GM23338 (cell line): Measurements from ENCODE around the gene LGALS9C. TPM values are rescaled to one million over a fixed set of nuclear protein-coding genes. Genes with fewer than 3 reads are reported as not detected.
A peak's percentile ranks its signal among the peaks of the same experiment; 100 is the strongest.
"Not testable (repeated sequence)": the region's sequence is repeated elsewhere in the genome, so short reads cannot be mapped to it uniquely, and the experiment has no call there.

Experiments
- ATAC-seq: fragments of 200-7000 bp; cut with Tn5 transposase; 3 replicates; pipeline ENCODE4 v1.9.1; 2020
- DNase-seq: peaks from one replicate; pipeline ENCODE4 v3.0.0-alpha.2; 2015; ENCODE audit warnings: low spot score
- H2AFZ ChIP-seq: fragments of 200-600 bp; sonication (generic); 2 replicates; pipeline ENCODE4 v1.8.0; 2016; ENCODE audit warnings: antibody characterized with exemption, mild to moderate bottlenecking, moderate library complexity
- H3F3A ChIP-seq: fragments of 200-600 bp; sonication (generic); replicated peaks from 2 replicates; pipeline ENCODE4 v1.8.0; 2017; ENCODE audit warnings: antibody characterized with exemption, mixed run types, low read depth
- H3K27ac ChIP-seq: fragments of 200-600 bp; sonication (generic); 2 replicates; pipeline ENCODE4 v1.6.1; 2016; ENCODE audit warnings: low read depth
- H3K27me3 ChIP-seq: fragments of 200-600 bp; sonication (generic); 2 replicates; pipeline ENCODE4 v1.8.0; 2016; ENCODE audit warnings: mild to moderate bottlenecking, mixed run types, moderate library complexity; ENCODE audit not compliant: insufficient read depth
- H3K36me3 ChIP-seq: fragments of 200-600 bp; sonication (generic); 2 replicates; pipeline ENCODE4 v1.8.0; 2016; ENCODE audit warnings: mild to moderate bottlenecking; ENCODE audit not compliant: insufficient read depth
- H3K4me1 ChIP-seq: fragments of 200-600 bp; sonication (generic); 2 replicates; pipeline ENCODE4 v1.8.0; 2016; ENCODE audit warnings: mild to moderate bottlenecking, moderate library complexity; ENCODE audit not compliant: insufficient read depth
- H3K4me2 ChIP-seq: fragments of 200-600 bp; sonication (generic); 2 replicates; pipeline ENCODE4 v1.7.1; 2017; ENCODE audit warnings: mixed run types
- H3K4me3 ChIP-seq: fragments of 200-600 bp; sonication (generic); 2 replicates; pipeline ENCODE4 v1.6.1; 2016; ENCODE audit warnings: mixed run types
- H3K79me2 ChIP-seq: fragments of 200-600 bp; sonication (generic); replicated peaks from 2 replicates; pipeline ENCODE4 v1.8.0; 2017; ENCODE audit warnings: mild to moderate bottlenecking; ENCODE audit not compliant: insufficient read depth
- H3K9me2 ChIP-seq: fragments of 200-600 bp; sonication (generic); 2 replicates; pipeline ENCODE4 v1.8.0; 2017; ENCODE audit not compliant: insufficient read depth
- H4K20me1 ChIP-seq: fragments of 200-600 bp; sonication (generic); replicated peaks from 2 replicates; pipeline ENCODE4 v1.8.0; 2017; ENCODE audit warnings: mild to moderate bottlenecking; ENCODE audit not compliant: insufficient read depth
- H3K27ac Mint-ChIP-seq: 2 replicates; pipeline ENCODE4 v1.8.0; 2020; ENCODE audit warnings: inconsistent platforms, mild to moderate bottlenecking, moderate library complexity, mixed read lengths
- H3K27me3 Mint-ChIP-seq: 3 replicates; pipeline ENCODE4 v1.8.0; 2022; ENCODE audit warnings: low read depth, mild to moderate bottlenecking, moderate library complexity, mixed read lengths, inconsistent platforms; ENCODE audit not compliant: insufficient read depth, poor library complexity
- H3K36me3 Mint-ChIP-seq: 3 replicates; pipeline ENCODE4 v1.8.0; 2021; ENCODE audit warnings: low read depth, mild to moderate bottlenecking, inconsistent platforms, moderate library complexity, mixed read lengths
- H3K4me1 Mint-ChIP-seq: 3 replicates; pipeline ENCODE4 v1.8.0; 2020; ENCODE audit warnings: mild to moderate bottlenecking, inconsistent platforms, mixed read lengths
- H3K4me3 Mint-ChIP-seq: 3 replicates; pipeline ENCODE4 v1.8.0; 2021; ENCODE audit warnings: moderate library complexity, mild to moderate bottlenecking, inconsistent platforms, mixed read lengths
- H3K9me3 Mint-ChIP-seq: 3 replicates; pipeline ENCODE4 v1.8.0; 2020; ENCODE audit warnings: moderate library complexity, mild to moderate bottlenecking, inconsistent platforms, mixed read lengths
- polyA plus RNA-seq: library from polyadenylated mRNA; unstranded; fragments of >200 nt; fragmentation: Nextera tagmentation; extraction: Ambion mirVana; gene quantifications from 2 replicates; pipeline ENCODE4 v1.2.1, GENCODE V29; 2016
- total RNA-seq: library from RNA; depleted of rRNA; stranded (reverse); fragments of >200 nt; shearing (Covaris generic); gene quantifications from 2 replicates; pipeline ENCODE4 v1.2.3, GENCODE V29; 2014

The LGALS9C gene
- total and polyA plus RNA-seq, 2 experiments from 2014 or later: not detected

DNA sequence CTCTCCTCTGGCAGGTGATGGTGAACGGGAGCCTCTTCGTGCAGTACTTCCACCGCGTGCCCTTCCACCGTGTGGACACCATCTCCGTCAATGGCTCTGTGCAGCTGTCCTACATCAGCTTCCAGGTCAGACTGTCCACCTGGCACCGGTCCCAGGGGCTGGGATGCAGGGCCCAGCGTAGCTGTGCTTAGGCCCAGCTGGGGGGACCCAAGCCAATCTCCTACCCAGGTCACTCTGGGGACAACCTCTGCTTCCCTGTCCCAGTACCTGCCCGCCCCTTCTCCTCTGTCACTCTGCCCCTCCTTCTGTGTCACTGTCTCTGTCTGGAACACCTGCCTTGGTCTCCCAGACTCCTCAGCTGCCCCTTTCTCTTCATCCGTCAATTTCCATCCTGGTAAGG, 11.0 kb downstream of the LGALS9C start:
- H3K4me3 Mint-ChIP-seq, H3K9me2 ChIP-seq, H3K4me3 ChIP-seq, H3K27ac Mint-ChIP-seq, H3K4me1 Mint-ChIP-seq, H3F3A ChIP-seq, ATAC-seq, H3K27ac ChIP-seq, DNase-seq, H3K27me3 Mint-ChIP-seq, H3K27me3 ChIP-seq, H3K79me2 ChIP-seq, H3K4me1 ChIP-seq, H3K36me3 ChIP-seq, H3K4me2 ChIP-seq, H4K20me1 ChIP-seq, H3K9me3 Mint-ChIP-seq, H3K36me3 Mint-ChIP-seq, H2AFZ ChIP-seq: not testable (repeated sequence)

DNA sequence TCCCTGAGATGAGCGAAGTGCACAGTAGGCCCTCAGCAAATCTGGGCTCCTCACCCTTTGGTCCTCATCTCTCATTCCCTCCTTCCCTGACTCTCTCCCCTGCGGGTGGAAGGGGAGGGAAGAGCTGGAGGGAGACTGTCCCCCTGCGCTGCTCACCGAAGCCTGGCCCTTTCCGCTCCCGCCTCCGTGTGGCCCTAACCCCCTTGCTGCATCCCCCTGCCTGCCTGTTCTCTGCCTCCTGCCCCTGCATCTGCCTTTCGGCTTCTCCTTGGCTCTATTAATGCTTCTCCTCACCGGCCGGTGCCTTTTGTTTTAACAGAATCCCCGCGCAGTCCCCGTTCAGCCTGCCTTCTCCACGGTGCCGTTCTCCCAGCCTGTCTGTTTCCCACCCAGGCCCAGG, 12.0 kb downstream of the LGALS9C start:
- H3K4me2 ChIP-seq, H3K27me3 ChIP-seq, H3K4me3 Mint-ChIP-seq, H3K36me3 ChIP-seq, H3K4me1 Mint-ChIP-seq, H3K27ac ChIP-seq, H3K36me3 Mint-ChIP-seq, H3K4me3 ChIP-seq, H3K27me3 Mint-ChIP-seq, H3K4me1 ChIP-seq, H2AFZ ChIP-seq, H4K20me1 ChIP-seq, H3K79me2 ChIP-seq, H3K9me2 ChIP-seq, H3K9me3 Mint-ChIP-seq, H3K27ac Mint-ChIP-seq, H3F3A ChIP-seq: not testable (repeated sequence)
- ATAC-seq (peak; percentile 69), DNase-seq (peak; percentile 20)

GRCh38 chr17:18490016-18490415, 13.4 kb downstream of the LGALS9C start:
- not testable (repeated sequence) for H3K4me3 ChIP-seq, H3K4me2 ChIP-seq, H3K36me3 ChIP-seq, DNase-seq, H4K20me1 ChIP-seq, H3K4me1 ChIP-seq, H2AFZ ChIP-seq, H3K27me3 ChIP-seq, H3K27ac Mint-ChIP-seq, H3K9me3 Mint-ChIP-seq, H3F3A ChIP-seq, H3K4me3 Mint-ChIP-seq, H3K36me3 Mint-ChIP-seq, H3K27me3 Mint-ChIP-seq, ATAC-seq, H3K9me2 ChIP-seq, H3K27ac ChIP-seq, H3K4me1 Mint-ChIP-seq, H3K79me2 ChIP-seq

GRCh38 chr17:18492712-18493480, 16.3 kb downstream of the LGALS9C start:
- ATAC-seq: peak; percentile 26
- not testable (repeated sequence) for H3K4me2 ChIP-seq

DNA sequence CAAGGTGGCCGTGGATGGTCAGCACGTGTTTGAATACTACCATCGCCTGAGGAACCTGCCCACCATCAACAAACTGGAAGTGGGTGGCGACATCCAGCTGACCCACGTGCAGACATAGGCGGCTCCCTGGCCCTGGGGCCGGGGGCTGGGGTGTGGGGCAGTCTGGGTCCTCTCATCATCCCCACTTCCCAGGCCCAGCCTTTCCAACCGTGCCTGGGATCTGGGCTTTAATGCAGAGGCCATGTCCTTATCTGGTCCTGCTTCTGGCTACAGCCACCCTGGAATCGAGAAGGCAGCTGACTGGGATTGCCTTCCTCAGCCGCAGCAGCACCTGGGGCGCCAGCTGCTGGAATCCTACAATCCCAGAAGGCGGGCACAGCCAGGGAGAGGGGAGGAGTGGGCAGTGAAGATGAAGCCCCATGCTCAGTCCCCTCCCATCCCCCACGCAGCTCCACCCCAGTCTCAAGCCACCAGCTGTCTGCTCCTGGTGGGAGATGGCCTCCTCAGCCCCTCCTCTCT, 17.7 kb downstream of the LGALS9C start:
- H3K9me3 Mint-ChIP-seq, H3K27ac Mint-ChIP-seq, H3K27ac ChIP-seq, H3K4me2 ChIP-seq, H3K27me3 ChIP-seq, H3K36me3 Mint-ChIP-seq, ATAC-seq, H2AFZ ChIP-seq, H3K9me2 ChIP-seq, H3K4me3 Mint-ChIP-seq, H3K4me1 ChIP-seq, DNase-seq, H3F3A ChIP-seq, H3K4me3 ChIP-seq, H3K27me3 Mint-ChIP-seq, H4K20me1 ChIP-seq, H3K36me3 ChIP-seq, H3K79me2 ChIP-seq, H3K4me1 Mint-ChIP-seq: not testable (repeated sequence)

More at GRCh38 chr17:18492712-18493480, 16.3 kb downstream of the LGALS9C start:
- H3K4me3 ChIP-seq, H3K4me1 ChIP-seq, H4K20me1 ChIP-seq, DNase-seq, H2AFZ ChIP-seq, H3K27me3 ChIP-seq, H3K27ac ChIP-seq, H3K27me3 Mint-ChIP-seq, H3K9me3 Mint-ChIP-seq, H3F3A ChIP-seq, H3K36me3 ChIP-seq, H3K9me2 ChIP-seq, H3K27ac Mint-ChIP-seq, H3K79me2 ChIP-seq, H3K36me3 Mint-ChIP-seq, H3K4me1 Mint-ChIP-seq, H3K4me3 Mint-ChIP-seq: not testable (repeated sequence)
